B cell (primary cell): ENCODE measurements around the gene TAOK2. TPM values are rescaled to one million over a fixed set of nuclear protein-coding genes. Genes with fewer than 3 reads are reported as not detected.

Source experiments
- ATAC-seq: fragments of 200-7000 bp; cut with Tn5 transposase; one replicate; pipeline ENCODE4 v1.10.0; 2021; ENCODE audit warnings: low read depth, mild to moderate bottlenecking, moderate number of reproducible peaks, moderate library complexity
- CTCF ChIA-PET: fragments of 350-600 bp; sonication (Branson Sonifier 250); formaldehyde crosslinking; loops from one replicate; lab custom pipeline; 2021; ENCODE audit warnings: antibody characterized with exemption, inconsistent platforms; lab: Charles Lee
- POLR2A ChIA-PET: fragments of 350-600 bp; sonication (Branson Sonifier 250); formaldehyde crosslinking; loops from one replicate; lab custom pipeline; 2021; ENCODE audit warnings: antibody characterized with exemption; lab: Charles Lee
- DNase-seq: peaks from one replicate; pipeline ENCODE4 v3.0.0; 2013
- H2AFZ ChIP-seq: 2 replicates; pipeline ENCODE4 v1.6.1; 2012; ENCODE audit warnings: mild to moderate bottlenecking, low read depth, low read length; ENCODE audit not compliant: insufficient read depth, poor library complexity, severe bottlenecking
- H3K27ac ChIP-seq, 2 donors: 1 replicate in 1 of 2; 2 replicates in 1 of 2; pipeline ENCODE4 v1.5.1; 2012 to 2013; ENCODE audit warnings: low read length in 2 of 2, mild to moderate bottlenecking in 2 of 2, moderate library complexity in 1 of 2
- H3K27me3 ChIP-seq, 4 experiments: fragments of 200-600 bp in 1 of 4; sonication (generic) in 1 of 4; replicated peaks in 1 of 4; 1 replicate in 2 of 4; 2 replicates in 2 of 4; pipeline versions ENCODE4 v1.6.1 to v1.7.0; 2013 to 2016; ENCODE audit warnings: low read length in 3 of 4, mild to moderate bottlenecking in 2 of 4, mixed read lengths in 1 of 4, moderate library complexity in 1 of 4; ENCODE audit not compliant: insufficient read depth in 4 of 4, control insufficient read depth in 3 of 4; ENCODE audit errors: control extremely low read depth in 1 of 4
- H3K36me3 ChIP-seq, 2 experiments: replicated peaks in 1 of 2; 1 replicate in 1 of 2; 2 replicates in 1 of 2; pipeline versions ENCODE4 v1.6.1 to v1.7.1; 2013; ENCODE audit warnings: low read length in 1 of 2; ENCODE audit not compliant: insufficient read depth in 2 of 2, control insufficient read depth in 1 of 2; ENCODE audit errors: control extremely low read depth in 1 of 2, extremely low read depth in 1 of 2
- H3K4me1 ChIP-seq, 2 donors: fragments of 200-600 bp in 1 of 2; sonication (generic) in 1 of 2; 1 replicate in 1 of 2; 2 replicates in 1 of 2; pipeline versions ENCODE4 v1.5.1 to v1.6.1; 2013 to 2017; ENCODE audit warnings: low read length in 2 of 2; ENCODE audit not compliant: control insufficient read depth in 2 of 2, insufficient read depth in 2 of 2
- H3K4me2 ChIP-seq: replicated peaks from 2 replicates; pipeline ENCODE3; 2012; ENCODE audit warnings: mild to moderate bottlenecking, low read depth, low read length; ENCODE audit not compliant: poor library complexity, severe bottlenecking
- H3K4me3 ChIP-seq, 5 experiments: fragments of 200-600 bp in 1 of 5; sonication (generic) in 1 of 5; 1 replicate in 3 of 5; 2 replicates in 2 of 5; pipeline versions ENCODE4 v1.5.1 to v1.7.0; 2011 to 2016; ENCODE audit warnings: low read length in 4 of 5, mild to moderate bottlenecking in 4 of 5, low read depth in 2 of 5, control low read depth in 1 of 5, moderate library complexity in 1 of 5; ENCODE audit not compliant: insufficient read depth in 1 of 5; ENCODE audit errors: control extremely low read depth in 1 of 5, extremely low read depth in 1 of 5
- H3K79me2 ChIP-seq: fragments of 200-600 bp; sonication (generic); one replicate; pipeline ENCODE4 v1.6.0; 2016; ENCODE audit warnings: low read length; ENCODE audit not compliant: control insufficient read depth, insufficient read depth
- H3K9ac ChIP-seq: fragments of 200-600 bp; sonication (generic); 2 replicates; pipeline ENCODE4 v1.6.1; 2017; ENCODE audit warnings: mild to moderate bottlenecking, low read length, moderate library complexity
- H3K9me3 ChIP-seq, 3 donors: one replicate each; pipeline versions ENCODE4 v1.6.1 to v1.7.1; 2013; ENCODE audit warnings: low read length in 2 of 3; ENCODE audit not compliant: control insufficient read depth in 2 of 3, insufficient read depth in 1 of 3; ENCODE audit errors: control extremely low read depth in 1 of 3
- H4K20me1 ChIP-seq: 2 replicates; pipeline ENCODE4 v1.6.0; 2012; ENCODE audit warnings: mild to moderate bottlenecking, low read length; ENCODE audit not compliant: insufficient read depth, control insufficient read depth, poor library complexity, severe bottlenecking
- H3K27ac Mint-ChIP-seq: one replicate; pipeline ENCODE4 v1.8.0; 2021; ENCODE audit warnings: mixed read lengths
- H3K27me3 Mint-ChIP-seq: one replicate; pipeline ENCODE4 v1.8.0; 2021; ENCODE audit warnings: mixed read lengths
- H3K4me1 Mint-ChIP-seq: one replicate; pipeline ENCODE4 v1.8.0; 2021; ENCODE audit warnings: mixed read lengths
- H3K4me3 Mint-ChIP-seq: one replicate; pipeline ENCODE4 v1.8.0; 2021; ENCODE audit warnings: mixed read lengths
- H3K9me3 Mint-ChIP-seq: one replicate; pipeline ENCODE4 v1.8.0; 2022; ENCODE audit warnings: mixed read lengths; ENCODE audit not compliant: insufficient read depth
- CTCF ChIP-seq: fragments of 200-600 bp; IDR thresholded peaks from one replicate; pipeline ENCODE4 v1.8.0; 2022; ENCODE audit warnings: antibody characterized with exemption, mild to moderate bottlenecking
- EZH2 ChIP-seq: IDR thresholded peaks from 2 replicates; pipeline ENCODE4 v1.6.1; 2012; ENCODE audit warnings: borderline replicate concordance, low read depth, mild to moderate bottlenecking, moderate library complexity, low read length; ENCODE audit not compliant: insufficient read depth, poor library complexity, severe bottlenecking
- WGBS: methylation state at CpG from one replicate; pipeline ENCODE4 v1.1.5; 2013; ENCODE audit warnings: missing lambda C conversion rate; ENCODE audit not compliant: insufficient coverage; 5-methylcytosine and 5-hydroxymethylcytosine counted together
- intact Hi-C: fragments of 100-400 bp; cut with micrococcal nuclease; formaldehyde crosslinking; loops from one replicate; pipeline ENCODE4 v1.10.0; 2022
- polyA plus RNA-seq: library from polyadenylated mRNA; depleted of rRNA; stranded (reverse); fragments of >200 nt; gene quantifications from 2 replicates; pipeline ENCODE4 v1.2.3, GENCODE V29; 2012
- total RNA-seq, 2 donors: library from RNA; stranded (reverse); fragments of 120-200 nt in 1 of 2; gene quantifications; 1 replicate in 1 of 2; 2 replicates in 1 of 2; pipeline versions ENCODE4 v1.2.3 to v1.2.4, GENCODE V29; 2013 to 2022

TAOK2 gene
- total and polyA plus RNA-seq, 2 donors (not counting 1 experiment from before 2014, with no cell fraction given): 30.3 to 50.8 TPM

GRCh38 chr16:30009990-30010843 lies 36.5 kb downstream of the TAOK2 start:
- TF ChIP-seq CTCF: no peak
- no peak for TF ChIP-seq EZH2
- Histone ChIP-seq H4K20me1 (no peaks in the 10 kb centered on the region), H3K27me3 (peaks cover 0 to 29% (median 15%) of the 10 kb centered on the region in 4 experiments), H3K36me3 (peaks cover 0 to 3% of the 10 kb centered on the region in 2 experiments), H3K9me3 (peaks cover 0 to 12% (median 0%) of the 10 kb centered on the region in 3 donors), H3K9ac (peak overlapping the region; percentile 52), H3K4me2 (peak overlapping the region; percentile 83), H3K4me3 (peak overlapping the region in 3 of 5 experiments; percentile 22 to 44 (median 43)), H3K4me1 (peaks cover 21 to 22% of the 10 kb centered on the region in 2 donors), H3K27ac (no peak overlapping the region), H2AFZ (peak overlapping the region; percentile 56), H3K79me2 (peaks cover 2% of the 10 kb centered on the region)
- H3K4me3 Mint-ChIP-seq: peak overlapping the region; percentile 80
- H3K9me3 Mint-ChIP-seq: no peaks in the 10 kb centered on the region
- ChIA-PET CTCF (interaction anchor here (0.6 kb wide), 1 partner anchor 53 kb away, joined by 7 read pairs; no protein-coding TSS in a partner anchor), POLR2A (no interaction called here)
- no peak for ATAC-seq
- no peak overlapping the region for H3K27ac Mint-ChIP-seq
- no peak for DNase-seq
- H3K4me1 Mint-ChIP-seq: peaks cover 16% of the 10 kb centered on the region
- 26% methylated on average over 31 of the region's 34 CpGs for WGBS
- intact Hi-C loops: no loop called here
- H3K27me3 Mint-ChIP-seq: peaks cover 20% of the 10 kb centered on the region
